HUES48 (cell line): ENCODE results near the gene SAE1.

Experiments used
- H3K27ac ChIP-seq: one replicate; pipeline ENCODE4 v1.7.0; 2013; ENCODE audit warnings: low read depth, low read length, inconsistent platforms
- H3K27me3 ChIP-seq: 2 replicates; pipeline ENCODE4 v1.6.1; 2013; ENCODE audit warnings: mild to moderate bottlenecking, low read length; ENCODE audit not compliant: control insufficient read depth, insufficient read depth
- H3K36me3 ChIP-seq: 2 replicates; pipeline ENCODE4 v1.6.1; 2013; ENCODE audit warnings: low read length; ENCODE audit not compliant: control insufficient read depth, insufficient read depth
- H3K4me1 ChIP-seq: 2 replicates; pipeline ENCODE4 v1.6.1; 2013; ENCODE audit warnings: mild to moderate bottlenecking, low read length; ENCODE audit not compliant: control insufficient read depth, insufficient read depth
- H3K4me3 ChIP-seq: 2 replicates; pipeline ENCODE4 v1.5.1; 2013; ENCODE audit warnings: mild to moderate bottlenecking, low read depth, low read length
- H3K9ac ChIP-seq: 2 replicates; pipeline ENCODE4 v1.6.1; 2013; ENCODE audit warnings: mild to moderate bottlenecking, low read depth, low read length, moderate library complexity
- H3K9me3 ChIP-seq: 2 replicates; pipeline ENCODE4 v1.6.1; 2013; ENCODE audit warnings: low read length; ENCODE audit not compliant: control insufficient read depth, insufficient read depth

Gene SAE1

DNA sequence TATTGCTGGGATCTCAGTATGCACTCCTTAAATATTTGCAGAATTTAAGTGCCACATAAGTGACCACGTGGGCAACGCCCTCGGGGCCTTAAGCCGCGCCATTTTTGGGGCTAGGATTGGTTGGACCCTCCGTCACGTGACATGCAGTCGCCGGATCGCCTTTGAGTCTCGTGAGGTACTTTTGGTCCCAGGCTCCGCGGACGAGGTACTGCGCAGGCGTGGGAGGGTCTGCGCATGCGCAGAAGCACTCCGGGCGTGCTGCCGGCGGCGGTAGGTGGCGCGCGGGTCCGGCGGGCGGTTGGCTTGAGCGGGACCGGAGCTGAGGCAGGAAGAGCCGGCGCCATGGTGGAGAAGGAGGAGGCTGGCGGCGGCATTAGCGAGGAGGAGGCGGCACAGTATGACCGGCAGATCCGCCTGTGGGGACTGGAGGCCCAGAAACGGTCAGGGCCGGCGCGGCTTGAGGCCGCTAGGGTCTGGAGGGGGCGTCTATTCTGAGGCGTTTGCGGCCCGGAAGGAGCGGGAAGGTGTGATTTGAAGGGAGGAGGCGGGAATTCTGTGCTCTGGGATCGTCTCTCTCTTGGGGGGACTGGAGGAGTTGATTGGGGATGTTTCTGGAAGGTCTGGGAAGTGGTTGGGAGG lies at the start of gene SAE1:
TSS of gene SAE1 (plus strand) at position 247 of the 639 bp plus-strand sequence. CDS start at position 343, 96 bp downstream.
- H3K9ac ChIP-seq, result peak within 1 kb of the TSS; percentile 85
- peaks cover 19% of the 10 kb centered on the region for H3K4me1 ChIP-seq
- peak within 1 kb of the TSS; percentile 84 for H3K27ac ChIP-seq
- H3K27me3 ChIP-seq, result no peaks in the 10 kb centered on the region
- H3K9me3 ChIP-seq, result no peaks in the 10 kb centered on the region
- H3K36me3 ChIP-seq, result peaks cover 33% of the 10 kb centered on the region
- H3K4me3 ChIP-seq, result peak within 1 kb of the TSS; percentile 94

DNA sequence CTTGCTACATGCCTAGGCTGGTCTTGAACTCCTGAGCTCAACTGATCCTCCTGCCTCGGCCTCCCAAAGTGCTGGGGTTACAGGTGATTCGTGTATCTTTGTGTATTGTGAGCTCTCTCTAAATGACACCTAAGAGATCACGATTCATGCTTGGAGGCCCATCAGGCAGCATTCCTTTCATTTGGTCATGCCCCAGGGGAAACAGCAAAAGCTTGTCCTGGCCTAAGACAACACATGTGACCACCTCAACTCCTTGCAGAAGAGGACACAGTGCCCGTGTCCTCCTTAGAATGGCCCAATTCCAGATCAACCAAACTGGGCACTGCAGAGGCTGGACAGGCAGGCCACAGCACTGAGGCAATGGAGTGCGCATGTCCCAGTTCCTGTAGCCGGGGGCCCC lies 49.5 kb upstream of the SAE1 start:
- H3K9ac ChIP-seq, result no peak overlapping the region
- H3K9me3 ChIP-seq, result no peaks in the 10 kb centered on the region
- H3K27me3 ChIP-seq, result no peaks in the 10 kb centered on the region
- peaks cover 5% of the 10 kb centered on the region for H3K4me1 ChIP-seq
- no peak overlapping the region for H3K4me3 ChIP-seq
- no peak overlapping the region for H3K27ac ChIP-seq
- peaks cover 91% of the 10 kb centered on the region for H3K36me3 ChIP-seq

DNA sequence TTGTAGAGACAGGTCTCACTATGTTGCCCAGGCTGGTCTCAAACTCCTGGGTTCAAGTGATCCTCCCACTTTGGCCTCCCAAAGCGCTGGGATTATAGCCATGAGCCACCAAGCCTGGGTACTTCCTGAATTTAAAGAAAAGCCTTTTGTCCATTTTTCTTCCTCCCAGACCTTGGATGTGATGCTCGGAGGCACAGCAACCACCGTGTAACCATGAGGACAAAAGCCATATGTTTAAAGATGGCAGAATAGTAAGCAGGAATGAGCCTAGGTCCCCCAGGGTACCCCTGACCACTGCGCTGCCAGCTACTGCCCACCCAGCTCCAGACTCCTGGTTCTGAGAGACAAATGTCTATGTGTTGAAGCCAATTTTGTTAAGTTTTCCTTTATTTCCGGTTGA lies 48.1 kb upstream of the SAE1 start:
- Histone ChIP-seq H3K4me1 (peaks cover 5% of the 10 kb centered on the region), H3K9me3 (no peaks in the 10 kb centered on the region), H3K4me3 (no peak overlapping the region), H3K27me3 (no peaks in the 10 kb centered on the region), H3K9ac (no peak overlapping the region), H3K27ac (no peak overlapping the region), H3K36me3 (peaks cover 90% of the 10 kb centered on the region)

DNA sequence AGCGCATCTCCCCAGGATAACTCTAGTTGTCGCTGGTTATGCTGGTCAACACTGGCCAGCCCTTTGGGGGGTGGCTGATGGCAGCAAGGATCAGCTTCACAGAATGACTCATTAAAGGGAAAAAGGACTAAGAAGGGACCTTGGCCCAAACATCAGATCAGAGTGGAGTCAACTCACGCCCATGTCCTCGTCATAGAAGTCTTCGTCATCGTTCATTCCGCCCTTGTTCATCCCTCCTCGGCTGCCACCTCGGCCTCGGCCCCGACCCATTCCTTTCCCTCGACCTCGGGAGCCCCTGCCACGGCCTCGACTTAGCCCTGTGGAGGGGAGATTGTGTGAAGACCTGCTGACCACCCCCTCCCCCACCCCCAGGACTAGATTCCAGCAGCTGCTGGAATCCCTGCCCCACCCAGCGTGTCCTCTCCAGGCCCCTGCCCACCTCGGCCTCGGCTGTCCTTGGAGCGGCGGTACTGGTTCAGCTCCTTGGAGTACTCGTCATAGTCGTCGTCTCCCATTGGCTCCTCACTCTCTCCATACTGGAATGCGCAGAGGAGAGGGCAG lies 45.7 kb upstream of the SAE1 start:
- Histone ChIP-seq H3K4me1 (peaks cover 5% of the 10 kb centered on the region), H3K9me3 (no peaks in the 10 kb centered on the region), H3K27me3 (no peaks in the 10 kb centered on the region), H3K4me3 (no peak overlapping the region), H3K27ac (no peak overlapping the region), H3K36me3 (peaks cover 92% of the 10 kb centered on the region), H3K9ac (no peak overlapping the region)

DNA sequence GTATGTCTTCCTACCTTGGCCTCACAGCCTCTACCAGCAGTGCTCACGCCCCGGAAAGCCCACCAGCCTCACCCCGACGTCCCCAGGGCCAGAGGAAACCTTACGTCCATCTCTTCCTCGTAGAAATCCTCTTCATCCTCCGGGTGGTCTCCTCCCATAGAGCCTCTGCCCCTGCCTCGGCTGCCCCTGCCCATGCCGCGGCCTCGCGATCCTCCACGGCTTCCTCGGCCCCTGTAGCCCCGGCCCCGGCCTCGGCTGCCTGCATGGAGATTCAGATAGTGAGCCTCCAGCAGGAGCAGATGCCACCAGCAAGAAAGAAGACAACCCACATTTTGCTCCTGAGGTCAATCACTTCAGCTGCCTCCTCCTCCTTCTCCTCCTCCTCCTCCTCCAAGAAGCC lies 44.4 kb upstream of the SAE1 start:
- no peaks in the 10 kb centered on the region for H3K27me3 ChIP-seq
- no peak overlapping the region for H3K4me3 ChIP-seq
- no peak overlapping the region for H3K27ac ChIP-seq
- H3K9me3 ChIP-seq, result no peaks in the 10 kb centered on the region
- no peak overlapping the region for H3K9ac ChIP-seq
- peaks cover 92% of the 10 kb centered on the region for H3K36me3 ChIP-seq
- H3K4me1 ChIP-seq, result peaks cover 5% of the 10 kb centered on the region

DNA sequence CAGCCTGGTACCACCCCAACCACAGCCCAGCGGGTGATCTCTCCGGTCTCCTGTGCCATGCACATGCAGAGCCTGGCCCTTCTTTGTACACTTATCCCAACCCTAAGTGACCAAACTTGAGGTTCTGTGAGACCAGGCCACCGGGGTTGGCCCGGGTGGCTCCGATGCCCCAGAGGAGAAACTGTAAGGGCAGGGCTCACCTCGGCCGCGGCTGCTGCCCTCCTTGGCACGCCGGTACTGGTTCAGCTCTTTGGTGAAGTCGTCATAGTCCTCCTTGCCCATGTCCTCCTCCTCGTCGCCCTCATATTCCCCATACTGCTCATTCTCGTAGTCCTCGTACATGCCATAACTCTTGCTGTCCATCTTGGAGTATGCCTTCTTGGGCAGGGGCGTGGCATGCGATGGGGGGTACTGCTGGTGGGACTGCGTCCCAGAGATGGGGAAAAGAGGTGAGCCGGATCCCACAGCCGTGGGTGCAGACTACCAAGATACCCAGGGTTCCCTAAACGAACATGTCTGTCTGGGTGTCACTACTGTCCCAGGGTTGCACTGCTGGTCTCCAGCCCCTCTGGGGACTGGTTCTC lies 40.8 kb upstream of the SAE1 start:
- peaks cover 86% of the 10 kb centered on the region for H3K36me3 ChIP-seq
- no peaks in the 10 kb centered on the region for H3K9me3 ChIP-seq
- H3K9ac ChIP-seq, result no peak overlapping the region
- no peak overlapping the region for H3K4me3 ChIP-seq
- H3K4me1 ChIP-seq, result no peaks in the 10 kb centered on the region
- H3K27ac ChIP-seq, result no peak overlapping the region
- H3K27me3 ChIP-seq, result no peaks in the 10 kb centered on the region

DNA sequence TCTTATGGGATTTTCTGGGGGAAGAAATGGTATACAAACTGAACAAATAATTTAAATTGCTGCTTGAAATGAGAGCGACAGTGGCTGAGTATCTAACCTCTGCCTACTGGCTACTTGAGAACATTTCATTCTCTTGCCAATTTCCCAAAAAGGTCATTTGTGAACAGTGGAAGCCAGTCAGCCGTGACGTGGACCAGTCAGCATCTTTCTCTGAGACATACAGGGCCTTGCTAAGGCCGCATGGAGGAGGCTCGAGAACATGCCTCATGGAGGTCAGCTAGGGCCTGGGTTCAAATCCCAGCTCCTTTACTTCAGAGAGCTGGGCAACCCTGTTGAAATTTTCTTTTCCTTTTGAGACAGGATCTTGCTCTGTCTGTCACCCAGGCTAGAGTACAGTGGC lies 37.4 kb upstream of the SAE1 start:
- Histone ChIP-seq H3K27ac (no peak overlapping the region), H3K4me3 (no peak overlapping the region), H3K4me1 (peaks cover 19% of the 10 kb centered on the region), H3K9ac (no peak overlapping the region), H3K36me3 (peaks cover 66% of the 10 kb centered on the region), H3K9me3 (no peaks in the 10 kb centered on the region), H3K27me3 (no peaks in the 10 kb centered on the region)

DNA sequence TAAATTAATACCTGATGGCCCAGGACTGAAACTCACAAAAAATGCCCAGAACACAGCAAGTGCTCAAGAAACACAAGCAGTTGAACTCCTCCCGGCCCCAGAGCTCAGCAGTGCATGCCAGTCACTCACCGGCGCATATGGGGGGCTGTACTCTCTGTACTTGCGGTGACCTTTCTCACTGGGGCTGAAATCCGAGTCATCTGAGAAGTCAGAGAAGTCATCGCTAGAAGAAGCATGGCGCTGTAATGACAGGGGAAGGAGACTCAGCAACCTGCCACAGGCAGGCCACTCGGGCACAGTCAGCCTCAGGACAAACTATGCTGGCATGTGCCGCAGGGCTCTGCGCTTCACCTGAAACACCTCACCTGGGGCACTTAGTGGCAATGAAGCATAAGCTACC lies 36.8 kb upstream of the SAE1 start:
- no peaks in the 10 kb centered on the region for H3K27me3 ChIP-seq
- H3K9me3 ChIP-seq, result no peaks in the 10 kb centered on the region
- H3K36me3 ChIP-seq, result peaks cover 61% of the 10 kb centered on the region
- no peak overlapping the region for H3K9ac ChIP-seq
- H3K4me3 ChIP-seq, result no peak overlapping the region
- peaks cover 19% of the 10 kb centered on the region for H3K4me1 ChIP-seq
- no peak overlapping the region for H3K27ac ChIP-seq

DNA sequence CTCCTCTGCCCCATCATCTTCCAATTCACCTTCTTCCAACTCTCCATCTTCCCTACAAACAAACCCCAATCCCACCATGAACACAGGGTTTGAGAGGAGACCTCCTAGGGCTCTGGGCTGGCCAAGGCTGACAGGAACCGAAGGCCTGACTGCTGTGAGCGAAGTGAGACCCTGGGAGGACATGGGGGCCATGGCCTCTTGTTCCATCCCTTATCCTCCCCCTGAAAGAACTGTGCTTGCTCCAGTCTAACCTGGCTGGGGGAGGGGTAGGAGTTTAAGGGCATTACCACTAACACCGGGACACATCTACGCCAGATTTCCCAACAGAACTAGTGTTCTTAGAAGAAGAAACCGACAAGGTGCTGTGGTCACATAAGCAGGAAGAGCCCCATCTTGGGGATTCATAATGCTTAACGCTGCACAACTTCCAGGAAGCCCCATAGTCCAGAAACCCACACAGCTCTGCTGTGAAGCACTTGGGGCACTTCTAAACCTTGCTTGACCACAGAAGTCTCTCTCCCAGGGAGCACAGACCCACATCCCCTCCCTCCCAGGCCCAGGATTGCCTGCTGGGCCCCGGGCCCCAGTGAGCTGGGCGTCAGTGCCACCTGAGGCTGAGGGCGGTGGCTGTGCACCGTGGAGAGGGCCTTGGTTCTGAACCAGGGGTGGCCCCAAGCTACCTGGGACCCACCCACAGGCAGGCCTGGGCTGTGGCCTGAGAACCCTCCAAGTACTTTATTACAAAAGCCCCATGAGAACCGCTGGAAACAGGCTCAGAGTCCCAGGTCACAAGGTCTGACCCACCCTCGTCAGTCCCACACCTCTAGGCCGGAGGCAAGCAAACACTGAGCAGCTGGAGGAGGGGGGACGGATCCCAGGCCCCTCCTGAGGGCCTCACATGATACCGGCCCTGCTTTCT lies 35.8 kb upstream of the SAE1 start:
- no peak overlapping the region for H3K9ac ChIP-seq
- no peaks in the 10 kb centered on the region for H3K27me3 ChIP-seq
- peaks cover 23% of the 10 kb centered on the region for H3K4me1 ChIP-seq
- H3K27ac ChIP-seq, result peak overlapping the region; percentile 7
- H3K36me3 ChIP-seq, result peaks cover 53% of the 10 kb centered on the region
- H3K4me3 ChIP-seq, result no peak overlapping the region
- no peaks in the 10 kb centered on the region for H3K9me3 ChIP-seq

DNA sequence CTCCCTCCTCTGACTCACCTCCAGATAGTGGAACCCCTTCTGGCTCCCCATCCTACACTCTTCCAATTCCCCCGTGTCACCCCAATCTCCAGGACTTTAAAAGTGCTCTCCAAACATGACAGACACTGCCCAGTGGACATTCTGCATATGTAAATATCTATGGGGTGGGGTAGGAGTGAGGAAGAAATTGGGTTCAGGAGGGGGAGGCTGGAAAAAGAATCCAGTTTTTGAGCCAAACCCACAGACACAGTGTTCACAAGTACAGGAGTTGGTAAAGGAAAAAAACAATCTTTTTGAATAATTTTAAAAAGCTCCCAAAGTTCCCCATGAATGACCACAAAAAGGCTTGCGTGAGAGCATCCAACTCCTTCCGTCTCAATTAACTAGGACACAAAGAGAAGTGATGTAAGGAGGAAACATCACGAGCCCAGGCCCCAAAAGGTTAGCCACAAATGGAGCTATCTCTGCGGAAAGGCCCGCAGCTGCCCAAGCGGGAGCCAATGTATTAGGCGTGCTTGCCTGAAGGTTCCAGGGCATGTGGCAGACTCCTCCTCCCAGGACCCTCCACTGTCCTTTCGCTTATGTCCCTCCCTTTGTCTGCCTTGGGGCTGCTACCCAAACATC lies 35.0 kb upstream of the SAE1 start:
- Histone ChIP-seq H3K9ac (no peak overlapping the region), H3K27ac (no peak overlapping the region)

More for the DNA sequence above, 35.0 kb upstream of the SAE1 start:
- Histone ChIP-seq H3K9me3 (no peaks in the 10 kb centered on the region), H3K36me3 (peaks cover 45% of the 10 kb centered on the region), H3K4me3 (no peak overlapping the region), H3K27me3 (no peaks in the 10 kb centered on the region), H3K4me1 (peaks cover 24% of the 10 kb centered on the region)
